K562 (cell line): Measurements from ENCODE around the gene OR14A16. TPM values are rescaled to one million over a fixed set of nuclear protein-coding genes. Genes with fewer than 3 reads are reported as not detected.

Experiments
- BRCA1 ChIP-seq, 2 experiments: fragments of 450-650 bp in 1 of 2; sonication (generic) in 1 of 2; formaldehyde crosslinking in 1 of 2; IDR thresholded peaks; 2 replicates each; pipeline versions ENCODE4 v1.5.0 to v1.6.1; 2017 to 2020; ENCODE audit warnings: mild to moderate bottlenecking in 1 of 2, missing genetic modification reagents in 1 of 2
- DPF2 ChIP-seq: fragments of 450-650 bp; IDR thresholded peaks from 2 replicates; pipeline ENCODE4 v1.6.1; 2016
- ETV1 ChIP-seq: fragments of 450-650 bp; conservative IDR thresholded peaks from 2 replicates; pipeline ENCODE4 v1.6.1; 2016; ENCODE audit warnings: missing genetic modification characterization, control low read depth, low read depth, missing compliant biosample characterization
- KLF6 ChIP-seq: fragments of 250-450 bp; sonication (Bioruptor Pico); IDR thresholded peaks from 2 replicates; pipeline ENCODE4 v1.4.0; 2020; ENCODE audit warnings: mild to moderate bottlenecking, moderate library complexity, borderline replicate concordance
- MTA1 ChIP-seq: fragments of 450-650 bp; IDR thresholded peaks from 2 replicates; pipeline ENCODE4 v1.6.1; 2017; ENCODE audit warnings: borderline replicate concordance
- POLR2H ChIP-seq: IDR thresholded peaks from 2 replicates; pipeline ENCODE4 v1.6.1; 2016; ENCODE audit warnings: missing genetic modification characterization, low read depth, mild to moderate bottlenecking, control low read depth, missing compliant biosample characterization, moderate library complexity
- SRSF3 ChIP-seq: fragments of 200-400 bp; formaldehyde crosslinking; IDR thresholded peaks from 2 replicates; pipeline ENCODE4 v1.6.1; 2016; ENCODE audit warnings: mild to moderate bottlenecking, low read length, moderate library complexity; ENCODE audit not compliant: insufficient read depth
- STAT5B ChIP-seq: fragments of 250-450 bp; sonication (Bioruptor Pico); IDR thresholded peaks from 2 replicates; pipeline ENCODE4 v1.8.0; 2021; ENCODE audit warnings: mild to moderate bottlenecking, inconsistent platforms
- TEAD2 ChIP-seq: fragments of 450-650 bp; IDR thresholded peaks from 2 replicates; pipeline ENCODE4 v1.6.1; 2016; ENCODE audit warnings: missing genetic modification characterization, control low read depth, missing compliant biosample characterization
- ZNF124 ChIP-seq: sonication (generic); formaldehyde crosslinking; IDR thresholded peaks from 2 replicates; pipeline ENCODE4 v1.8.1; 2022; ENCODE audit warnings: missing genetic modification reagents
- ZNF184 ChIP-seq: sonication (generic); formaldehyde crosslinking; IDR thresholded peaks from 2 replicates; pipeline ENCODE4 v1.5.0; 2020; ENCODE audit warnings: missing genetic modification reagents
- ZNF699 ChIP-seq: fragments of 250-450 bp; sonication (Bioruptor Pico); IDR thresholded peaks from 2 replicates; pipeline ENCODE4 v1.8.0; 2021; ENCODE audit warnings: mild to moderate bottlenecking, moderate library complexity; ENCODE audit not compliant: insufficient replicate concordance
- polyA plus RNA-seq, 8 experiments: library from polyadenylated mRNA; depleted of rRNA in 4 of 8; stranded (reverse) in 5 of 8; unstranded in 3 of 8; fragments of >200 nt; fragmentation: Nextera tagmentation in 2 of 8; fragmentation: Illumina TruSeq in 1 of 8; extraction: Ambion mirVana in 2 of 8; extraction: Trizol in 1 of 8; gene quantifications; 2 replicates each; pipeline versions ENCODE4 v1.2.1 to v1.2.3, GENCODE V29; 2011 to 2014; ENCODE audit warnings: inconsistent platforms in 1 of 8, missing spikeins in 1 of 8
- total RNA-seq, 7 experiments: library from RNA; depleted of rRNA in 6 of 7; stranded (reverse); fragments of >200 nt in 6 of 7; fragmentation: Illumina TruSeq in 2 of 7; extraction: Trizol in 2 of 7; gene quantifications; 2 replicates each; pipeline versions ENCODE4 v1.2.1 to v1.2.3, GENCODE V29; 2011 to 2021; ENCODE audit warnings: low replicate concordance in 1 of 7
- TF ChIP-seq, protein P1 (sequence below): fragments of 250-450 bp; sonication (Bioruptor Pico); IDR thresholded peaks from 2 replicates; pipeline ENCODE4 v1.4.0; 2020; ENCODE audit warnings: borderline replicate concordance
- TF ChIP-seq, protein P2 (sequence below): fragments of 250-450 bp; sonication (Bioruptor Pico); IDR thresholded peaks from 2 replicates; pipeline ENCODE4 v1.5.0; 2021; ENCODE audit warnings: mild to moderate bottlenecking, borderline replicate concordance
- TF ChIP-seq, protein P3 (sequence below): fragments of 450-650 bp; IDR thresholded peaks from 2 replicates; pipeline ENCODE4 v1.7.0; 2016; ENCODE audit warnings: borderline replicate concordance
- TF ChIP-seq, protein P4 (sequence below): sonication (generic); formaldehyde crosslinking; IDR thresholded peaks from 2 replicates; pipeline ENCODE4 v1.8.0; 2022; ENCODE audit warnings: missing genetic modification reagents, mild to moderate bottlenecking, borderline replicate concordance

OR14A16 gene
- total and polyA plus RNA-seq, 9 of the 15 experiments (the other 6 are each of a cell fraction or from before 2014, with no cell fraction given): not detected

DNA sequence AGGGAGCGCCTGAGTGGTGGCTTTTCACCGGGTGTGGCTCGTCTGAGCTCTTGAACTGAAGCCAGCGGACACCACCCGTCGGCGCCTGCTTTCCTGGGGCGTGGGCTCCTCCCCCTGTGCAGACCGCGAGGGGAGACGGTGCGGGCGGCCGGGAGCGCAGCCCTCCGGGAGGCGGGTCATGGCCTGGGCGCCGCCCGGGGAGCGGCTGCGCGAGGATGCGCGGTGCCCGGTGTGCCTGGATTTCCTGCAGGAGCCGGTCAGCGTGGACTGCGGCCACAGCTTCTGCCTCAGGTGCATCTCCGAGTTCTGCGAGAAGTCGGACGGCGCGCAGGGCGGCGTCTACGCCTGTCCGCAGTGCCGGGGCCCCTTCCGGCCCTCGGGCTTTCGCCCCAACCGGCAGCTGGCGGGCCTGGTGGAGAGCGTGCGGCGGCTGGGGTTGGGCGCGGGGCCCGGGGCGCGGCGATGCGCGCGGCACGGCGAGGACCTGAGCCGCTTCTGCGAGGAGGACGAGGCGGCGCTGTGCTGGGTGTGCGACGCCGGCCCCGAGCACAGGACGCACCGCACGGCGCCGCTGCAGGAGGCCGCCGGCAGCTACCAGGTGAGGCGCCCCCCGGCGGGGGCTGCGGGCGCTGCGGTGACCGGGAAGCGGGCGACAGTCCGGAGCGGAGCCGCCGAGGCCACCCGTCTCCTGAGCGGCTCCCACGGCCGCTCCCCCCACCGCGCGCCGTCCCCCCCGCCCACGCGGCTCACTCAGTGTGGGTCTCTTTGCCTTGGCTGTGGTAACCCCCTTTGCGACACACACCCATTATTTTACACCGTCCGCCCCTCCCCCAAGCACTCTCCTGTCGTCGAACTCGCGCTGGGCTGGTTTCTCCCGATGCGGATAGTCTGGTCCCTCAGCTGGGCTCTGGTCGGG, 33.4 kb upstream of the OR14A16 start, which contains the start of gene TRIM58 (continued):
- TF ChIP-seq KLF6 (CRISPR knock-in tag) (0 out of 2 replicates have a peak, but pooled peaks have one; percentile 2), MTA1 (no peak), ZNF124 (CRISPR knock-in tag) (no peak), POLR2H (tag) (peak; percentile 56), SRSF3 (no peak), TEAD2 (tag) (no peak), ETV1 (tag) (no peak), BRCA1 (IDR thresholded peaks at IDR 0.05) (no peak), BRCA1 (CRISPR knock-in tag; IDR thresholded peaks at IDR 0.05) (peak; percentile 93; the same call in 1 of the 2 replicates), STAT5B (CRISPR knock-in tag) (no peak), DPF2 (no peak), ZNF184 (no peak), ZNF699 (CRISPR knock-in tag) (no peak)
- TF ChIP-seq, protein P1, sequence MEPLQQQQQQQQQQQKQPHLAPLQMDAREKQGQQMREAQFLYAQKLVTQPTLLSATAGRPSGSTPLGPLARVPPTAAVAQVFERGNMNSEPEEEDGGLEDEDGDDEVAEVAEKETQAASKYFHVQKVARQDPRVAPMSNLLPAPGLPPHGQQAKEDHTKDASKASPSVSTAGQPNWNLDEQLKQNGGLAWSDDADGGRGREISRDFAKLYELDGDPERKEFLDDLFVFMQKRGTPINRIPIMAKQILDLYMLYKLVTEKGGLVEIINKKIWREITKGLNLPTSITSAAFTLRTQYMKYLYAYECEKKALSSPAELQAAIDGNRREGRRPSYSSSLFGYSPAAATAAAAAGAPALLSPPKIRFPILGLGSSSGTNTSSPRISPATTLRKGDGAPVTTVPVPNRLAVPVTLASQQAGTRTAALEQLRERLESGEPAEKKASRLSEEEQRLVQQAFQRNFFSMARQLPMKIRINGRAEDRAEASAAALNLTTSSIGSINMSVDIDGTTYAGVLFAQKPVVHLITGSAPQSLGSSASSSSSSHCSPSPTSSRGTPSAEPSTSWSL (CRISPR knock-in tag): no peak
- TF ChIP-seq, protein P2, sequence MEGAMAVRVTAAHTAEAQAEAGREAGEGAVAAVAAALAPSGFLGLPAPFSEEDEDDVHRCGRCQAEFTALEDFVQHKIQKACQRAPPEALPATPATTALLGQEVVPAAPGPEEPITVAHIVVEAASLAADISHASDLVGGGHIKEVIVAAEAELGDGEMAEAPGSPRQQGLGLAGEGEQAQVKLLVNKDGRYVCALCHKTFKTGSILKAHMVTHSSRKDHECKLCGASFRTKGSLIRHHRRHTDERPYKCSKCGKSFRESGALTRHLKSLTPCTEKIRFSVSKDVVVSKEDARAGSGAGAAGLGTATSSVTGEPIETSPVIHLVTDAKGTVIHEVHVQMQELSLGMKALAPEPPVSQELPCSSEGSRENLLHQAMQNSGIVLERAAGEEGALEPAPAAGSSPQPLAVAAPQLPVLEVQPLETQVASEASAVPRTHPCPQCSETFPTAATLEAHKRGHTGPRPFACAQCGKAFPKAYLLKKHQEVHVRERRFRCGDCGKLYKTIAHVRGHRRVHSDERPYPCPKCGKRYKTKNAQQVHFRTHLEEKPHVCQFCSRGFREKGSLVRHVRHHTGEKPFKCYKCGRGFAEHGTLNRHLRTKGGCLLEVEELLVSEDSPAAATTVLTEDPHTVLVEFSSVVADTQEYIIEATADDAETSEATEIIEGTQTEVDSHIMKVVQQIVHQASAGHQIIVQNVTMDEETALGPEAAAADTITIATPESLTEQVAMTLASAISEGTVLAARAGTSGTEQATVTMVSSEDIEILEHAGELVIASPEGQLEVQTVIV (CRISPR knock-in tag): peak; percentile 47; the same call in 1 of the 2 replicates
- TF ChIP-seq, protein P3, sequence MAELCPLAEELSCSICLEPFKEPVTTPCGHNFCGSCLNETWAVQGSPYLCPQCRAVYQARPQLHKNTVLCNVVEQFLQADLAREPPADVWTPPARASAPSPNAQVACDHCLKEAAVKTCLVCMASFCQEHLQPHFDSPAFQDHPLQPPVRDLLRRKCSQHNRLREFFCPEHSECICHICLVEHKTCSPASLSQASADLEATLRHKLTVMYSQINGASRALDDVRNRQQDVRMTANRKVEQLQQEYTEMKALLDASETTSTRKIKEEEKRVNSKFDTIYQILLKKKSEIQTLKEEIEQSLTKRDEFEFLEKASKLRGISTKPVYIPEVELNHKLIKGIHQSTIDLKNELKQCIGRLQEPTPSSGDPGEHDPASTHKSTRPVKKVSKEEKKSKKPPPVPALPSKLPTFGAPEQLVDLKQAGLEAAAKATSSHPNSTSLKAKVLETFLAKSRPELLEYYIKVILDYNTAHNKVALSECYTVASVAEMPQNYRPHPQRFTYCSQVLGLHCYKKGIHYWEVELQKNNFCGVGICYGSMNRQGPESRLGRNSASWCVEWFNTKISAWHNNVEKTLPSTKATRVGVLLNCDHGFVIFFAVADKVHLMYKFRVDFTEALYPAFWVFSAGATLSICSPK: no peak
- TF ChIP-seq, protein P4, sequence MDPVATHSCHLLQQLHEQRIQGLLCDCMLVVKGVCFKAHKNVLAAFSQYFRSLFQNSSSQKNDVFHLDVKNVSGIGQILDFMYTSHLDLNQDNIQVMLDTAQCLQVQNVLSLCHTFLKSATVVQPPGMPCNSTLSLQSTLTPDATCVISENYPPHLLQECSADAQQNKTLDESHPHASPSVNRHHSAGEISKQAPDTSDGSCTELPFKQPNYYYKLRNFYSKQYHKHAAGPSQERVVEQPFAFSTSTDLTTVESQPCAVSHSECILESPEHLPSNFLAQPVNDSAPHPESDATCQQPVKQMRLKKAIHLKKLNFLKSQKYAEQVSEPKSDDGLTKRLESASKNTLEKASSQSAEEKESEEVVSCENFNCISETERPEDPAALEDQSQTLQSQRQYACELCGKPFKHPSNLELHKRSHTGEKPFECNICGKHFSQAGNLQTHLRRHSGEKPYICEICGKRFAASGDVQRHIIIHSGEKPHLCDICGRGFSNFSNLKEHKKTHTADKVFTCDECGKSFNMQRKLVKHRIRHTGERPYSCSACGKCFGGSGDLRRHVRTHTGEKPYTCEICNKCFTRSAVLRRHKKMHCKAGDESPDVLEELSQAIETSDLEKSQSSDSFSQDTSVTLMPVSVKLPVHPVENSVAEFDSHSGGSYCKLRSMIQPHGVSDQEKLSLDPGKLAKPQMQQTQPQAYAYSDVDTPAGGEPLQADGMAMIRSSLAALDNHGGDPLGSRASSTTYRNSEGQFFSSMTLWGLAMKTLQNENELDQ (CRISPR knock-in tag): no peak
